Pancreas (tissue), 10 donors: Measurements from ENCODE around the gene SPTBN1. TPM values are rescaled to one million over a fixed set of nuclear protein-coding genes. Genes with fewer than 3 reads are reported as not detected.

ENCODE experiments used
- ATAC-seq, 4 donors: fragments of 200-7000 bp; cut with Tn5 transposase; one replicate each; pipeline versions ENCODE4 v1.8.0 to v1.9.1; 2020; ENCODE audit warnings: mild to moderate bottlenecking in 4 of 4, moderate library complexity in 4 of 4
- DNase-seq, 6 donors: peaks; one replicate each; pipeline ENCODE4 v3.0.0-alpha.2; 2020
- FAIRE-seq: peaks from 2 replicates; lab custom pipeline; 2012; peaks lifted over from hg19 to GRCh38; lab: Jason Lieb, UNC
- H3K27ac ChIP-seq, 4 donors: fragments of 200-600 bp; sonication (generic); 1 replicate in 3 of 4; 2 replicates in 1 of 4; pipeline versions ENCODE4 v1.5.0 to v1.8.0; 2020
- H3K27me3 ChIP-seq, 4 donors: fragments of 200-600 bp; one replicate each; pipeline ENCODE4 v1.8.0; 2021
- H3K36me3 ChIP-seq, 3 donors: fragments of 200-600 bp; sonication (generic) in 1 of 3; one replicate each; pipeline versions ENCODE4 v1.5.0 to v1.8.0; 2020 to 2021
- H3K4me1 ChIP-seq, 3 donors: fragments of 200-600 bp; one replicate each; pipeline ENCODE4 v1.8.0; 2021
- H3K4me3 ChIP-seq, 4 donors: fragments of 200-600 bp; sonication (generic) in 2 of 4; one replicate each; pipeline versions ENCODE4 v1.5.0 to v1.8.0; 2020 to 2021
- H3K9me3 ChIP-seq, 4 donors: fragments of 200-600 bp; one replicate each; pipeline ENCODE4 v1.8.0; 2021
- WGBS, 2 donors: extraction: QIAGEN DNeasy Blood & Tissue Kit; methylation state at CpG; one replicate each; pipeline ENCODE4 v1.1.7; 2013; 5-methylcytosine and 5-hydroxymethylcytosine counted together
- intact Hi-C, 3 donors: fragments of 100-400 bp; cut with DNase I; formaldehyde crosslinking; loops; one replicate each; pipeline versions ENCODE4 v1.11.1 to v1.14.2; 2022
- polyA plus RNA-seq, 2 donors: library from polyadenylated mRNA; stranded (reverse); fragments of 200-250 nt; gene quantifications; one replicate each; pipeline ENCODE4 v1.2.3, GENCODE V29; 2013
- total RNA-seq, 6 donors: library from RNA; stranded (reverse); fragmentation: NEBNext Ultra II Directional in 4 of 6; extraction: Animal tissue kit (Norgen Biotek cat#: 25700) in 4 of 6; gene quantifications; one replicate each; pipeline versions ENCODE4 v1.2.1 to v1.2.4, GENCODE V29; 2021 to 2023
- TF ChIP-seq, protein P1 (sequence below), 4 donors: fragments of 200-600 bp; sonication (generic) in 3 of 4; IDR thresholded peaks; one replicate each; pipeline versions ENCODE4 v1.5.0 to v1.8.0; 2021; ENCODE audit warnings: antibody characterized with exemption in 4 of 4
- donor health status: healthy with polysubstance abuse.
- donor health status: DM: no; HTN: no; CAD: no; lungs with moderate emphysema.
- donor health status: DM: no; HTN: no; CAD: no.
- donor health status: control.
- donor health status: control.
- donor health status: Bipolar disorder and iron deficiency.
- donor health status: DM: yes; HTN: yes; CAD: no.
- donor health status: DM: no; HTN: no; CAD: no.
- donor health status: DM: no; HTN: no; CAD: no.
- donor health status: DM: yes; HTN: yes; CAD: no.

Gene SPTBN1
- total and polyA plus RNA-seq, 8 donors = 43.8 to 192 (median 84.4) TPM

DNA sequence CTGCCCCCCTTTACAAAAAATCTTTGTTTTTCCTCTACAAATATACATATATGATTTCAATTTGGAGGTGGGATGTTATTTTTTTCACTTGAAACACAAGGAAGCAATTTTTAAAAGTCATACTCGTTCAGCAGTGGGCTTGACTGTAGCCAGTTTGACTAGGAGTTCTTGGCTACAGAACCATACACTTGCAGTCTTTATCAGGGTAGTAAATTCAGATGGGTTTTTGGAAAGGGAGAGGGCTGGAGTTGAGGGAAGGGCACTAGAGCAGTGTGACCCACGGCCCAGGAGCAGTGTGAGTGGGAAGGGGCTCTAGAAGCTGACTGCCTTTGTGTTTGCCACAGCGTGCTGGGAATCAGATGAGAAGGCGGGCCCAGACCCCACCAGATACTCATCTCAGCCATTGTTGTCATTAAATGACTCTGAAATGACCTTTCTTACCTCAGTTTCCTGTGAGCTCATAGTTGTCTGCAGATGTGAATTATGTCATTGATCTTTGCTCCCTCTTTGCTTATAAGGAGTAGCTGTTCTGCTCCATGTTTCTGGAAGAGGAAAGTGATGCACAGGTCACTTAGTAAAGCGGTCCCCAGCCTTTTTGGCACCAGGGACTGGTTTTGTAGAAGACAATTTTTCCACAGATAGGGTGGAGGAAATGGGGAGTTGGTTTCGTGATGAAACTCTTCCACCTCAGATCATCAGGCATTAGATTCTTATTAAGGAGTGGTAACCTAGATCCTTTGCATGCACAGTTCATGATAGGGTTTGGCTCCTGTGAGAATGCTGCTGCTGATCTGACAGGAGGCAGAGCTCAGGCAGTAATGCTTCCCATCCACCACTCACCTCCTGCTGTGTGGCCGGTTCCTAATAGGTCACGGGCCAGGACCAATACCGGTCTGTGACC is 116.8 kb downstream of the SPTBN1 start:
- Histone ChIP-seq H3K36me3 (no peaks in the 10 kb centered on the region), H3K27ac (peak overlapping the region; percentile 59 to 94 (median 80)), H3K9me3 (no peaks in the 10 kb centered on the region), H3K4me3 (peak overlapping the region in 1 of 4 donors; percentile 18), H3K27me3 (no peaks in the 10 kb centered on the region), H3K4me1 (peaks cover 87 to 99% (median 97%) of the 10 kb centered on the region in 3 donors)
- 56% methylated on average over 9 of the region's 9 CpGs for WGBS, 2 donors
- intact Hi-C loops = no loop called here
- FAIRE-seq (no peak), DNase-seq (no peak), ATAC-seq (peak; percentile 23 to 42 (median 36))
- TF ChIP-seq, protein P1, sequence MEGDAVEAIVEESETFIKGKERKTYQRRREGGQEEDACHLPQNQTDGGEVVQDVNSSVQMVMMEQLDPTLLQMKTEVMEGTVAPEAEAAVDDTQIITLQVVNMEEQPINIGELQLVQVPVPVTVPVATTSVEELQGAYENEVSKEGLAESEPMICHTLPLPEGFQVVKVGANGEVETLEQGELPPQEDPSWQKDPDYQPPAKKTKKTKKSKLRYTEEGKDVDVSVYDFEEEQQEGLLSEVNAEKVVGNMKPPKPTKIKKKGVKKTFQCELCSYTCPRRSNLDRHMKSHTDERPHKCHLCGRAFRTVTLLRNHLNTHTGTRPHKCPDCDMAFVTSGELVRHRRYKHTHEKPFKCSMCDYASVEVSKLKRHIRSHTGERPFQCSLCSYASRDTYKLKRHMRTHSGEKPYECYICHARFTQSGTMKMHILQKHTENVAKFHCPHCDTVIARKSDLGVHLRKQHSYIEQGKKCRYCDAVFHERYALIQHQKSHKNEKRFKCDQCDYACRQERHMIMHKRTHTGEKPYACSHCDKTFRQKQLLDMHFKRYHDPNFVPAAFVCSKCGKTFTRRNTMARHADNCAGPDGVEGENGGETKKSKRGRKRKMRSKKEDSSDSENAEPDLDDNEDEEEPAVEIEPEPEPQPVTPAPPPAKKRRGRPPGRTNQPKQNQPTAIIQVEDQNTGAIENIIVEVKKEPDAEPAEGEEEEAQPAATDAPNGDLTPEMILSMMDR (IDR thresholded peaks at IDR 0.05) = no peak

DNA sequence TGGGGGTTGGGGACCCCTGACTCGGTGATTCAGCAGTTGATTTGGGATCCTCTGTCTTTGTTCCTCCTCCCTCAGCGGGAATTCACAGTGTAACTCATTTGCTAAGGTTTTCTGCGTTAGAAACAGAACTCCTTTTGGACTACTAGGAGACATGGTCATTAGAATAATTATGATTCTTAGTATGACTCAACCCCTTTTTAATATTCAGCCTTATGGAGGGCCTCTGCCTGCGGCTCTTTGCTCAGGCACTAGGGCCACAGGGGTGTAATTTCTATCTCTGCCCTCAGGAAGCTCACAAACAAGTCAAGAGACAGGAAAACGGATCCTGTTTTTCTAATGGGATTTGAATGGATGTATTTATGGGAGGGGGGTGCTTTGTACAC is 117.4 kb downstream of the SPTBN1 start:
- no peak for ATAC-seq
- TF ChIP-seq, protein P1 (IDR thresholded peaks at IDR 0.05) = no peak
- peaks cover 87 to 99% (median 96%) of the 10 kb centered on the region in 3 donors for H3K4me1 ChIP-seq

DNA sequence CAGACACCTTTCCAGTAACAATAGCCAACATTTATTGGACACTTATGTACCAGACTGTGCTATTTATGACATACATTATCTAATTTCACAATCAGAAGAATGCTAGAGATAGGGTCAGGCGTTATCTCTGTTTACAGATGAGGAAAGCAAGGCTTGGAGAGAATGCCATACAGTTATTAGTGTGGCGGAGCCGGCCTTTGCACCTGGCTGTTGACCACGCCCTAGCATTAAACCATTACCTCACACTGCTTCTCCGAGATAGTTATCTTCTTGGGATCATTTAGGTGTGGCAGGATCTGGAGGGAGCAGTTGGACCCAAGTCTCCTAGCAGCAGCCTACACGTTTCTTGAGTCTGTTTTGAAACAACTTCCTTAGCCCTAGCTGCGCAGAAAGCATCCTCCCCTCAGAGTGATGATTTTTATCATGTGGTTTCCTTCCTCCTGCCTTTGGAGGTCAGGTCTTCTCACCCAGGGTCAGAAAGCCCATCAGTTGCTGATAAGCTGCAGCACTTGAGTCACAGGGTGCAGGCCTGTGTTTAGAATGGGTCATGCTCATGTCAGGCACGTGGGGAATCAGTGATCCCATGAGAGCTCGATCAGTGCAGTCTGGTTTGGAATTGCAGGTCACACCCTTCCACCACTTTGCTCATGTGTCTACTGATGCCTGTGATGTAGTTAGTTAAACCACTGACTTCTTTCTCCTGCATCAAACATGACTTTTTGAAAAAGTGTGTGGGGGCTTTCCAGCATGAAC is 118.2 kb downstream of the SPTBN1 start:
- WGBS, 2 donors = 59 to 60% methylated on average over 9 of the region's 9 CpGs
- Histone ChIP-seq H3K4me1 (peaks cover 82 to 100% (median 95%) of the 10 kb centered on the region in 3 donors), H3K27ac (peak overlapping the region; percentile 22 to 94 (median 72)), H3K36me3 (no peaks in the 10 kb centered on the region), H3K9me3 (no peaks in the 10 kb centered on the region), H3K27me3 (no peaks in the 10 kb centered on the region), H3K4me3 (no peak overlapping the region)
- intact Hi-C loops = no loop called here
- FAIRE-seq = no peak
- ATAC-seq = peak in 1 of 4 donors; percentile 2
- no peak for DNase-seq
- TF ChIP-seq, protein P1 (IDR thresholded peaks at IDR 0.05) = no peak

More for the DNA sequence above, 117.4 kb downstream of the SPTBN1 start:
- Histone ChIP-seq H3K4me3 (no peak overlapping the region), H3K9me3 (no peaks in the 10 kb centered on the region), H3K36me3 (no peaks in the 10 kb centered on the region), H3K27me3 (no peaks in the 10 kb centered on the region), H3K27ac (peak overlapping the region; percentile 59 to 94 (median 80))
- WGBS, 2 donors = 59 to 66% methylated on average over 5 of the region's 5 CpGs
- FAIRE-seq = no peak
- intact Hi-C loops = no loop called here
- DNase-seq = no peak

DNA sequence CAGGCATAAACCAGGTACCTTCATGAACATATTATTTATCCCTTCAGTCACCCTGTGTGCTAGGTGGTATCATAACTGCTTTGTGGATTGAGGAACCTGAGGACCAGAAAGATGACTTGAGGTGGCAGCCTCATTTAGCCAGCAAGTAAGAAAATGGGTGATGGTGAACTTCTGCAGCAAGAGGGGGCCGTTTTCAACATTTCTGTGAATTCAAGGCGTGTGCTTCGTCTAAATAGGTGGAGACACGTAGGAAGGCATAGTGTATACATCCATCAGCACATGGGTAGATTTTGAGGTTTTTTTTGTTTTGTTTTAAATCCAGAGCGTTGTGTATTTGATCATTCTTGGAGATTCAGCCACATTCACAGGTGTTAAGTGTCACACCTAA is 118.7 kb downstream of the SPTBN1 start:
- ATAC-seq (no peak), FAIRE-seq (no peak), DNase-seq (no peak)
- no peaks in the 10 kb centered on the region for H3K27me3 ChIP-seq
- H3K4me3 ChIP-seq = no peak overlapping the region
- intact Hi-C loops = no loop called here
- H3K27ac ChIP-seq = peak overlapping the region in 3 of 4 donors; percentile 22 to 94 (median 86)
- 67% methylated on average over 5 of the region's 5 CpGs for WGBS, 2 donors
- H3K9me3 ChIP-seq = no peaks in the 10 kb centered on the region
- H3K36me3 ChIP-seq = no peaks in the 10 kb centered on the region
- TF ChIP-seq, protein P1 (IDR thresholded peaks at IDR 0.05) = no peak
- peaks cover 84 to 100% (median 95%) of the 10 kb centered on the region in 3 donors for H3K4me1 ChIP-seq
